T-helper 22 cell (primary cell): ENCODE data around the gene FBP1.
"Not testable (repeated sequence)": the region's sequence is repeated elsewhere in the genome, so short reads cannot be mapped to it uniquely, and the experiment has no call there.

Experiments used
- DNase-seq: peaks from one replicate; pipeline ENCODE4 v3.0.0-alpha.2; 2020; ENCODE audit warnings: low read depth

Gene FBP1

GRCh38 chr9:94613003-94613402 lies 26.3 kb downstream of the FBP1 start:
- DNase-seq: no peak

DNA sequence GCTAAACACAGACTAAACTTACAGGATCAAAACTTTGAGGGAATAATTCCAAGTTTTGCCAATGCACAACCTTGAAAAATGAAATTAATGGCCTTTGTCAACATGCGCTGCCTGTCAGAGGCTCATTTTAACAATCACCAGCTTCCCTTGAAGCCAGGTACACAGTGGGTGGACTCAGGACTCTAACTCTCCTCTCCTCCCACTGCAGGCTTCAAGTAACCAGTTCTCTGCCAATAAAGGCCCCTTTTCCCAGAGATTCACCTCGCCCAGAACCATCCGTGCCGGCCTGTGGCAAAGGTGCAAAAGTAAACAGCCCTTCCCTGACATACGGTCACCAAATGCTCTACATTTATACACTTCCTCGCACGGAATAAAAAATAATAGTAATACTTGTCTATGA lies 27.2 kb downstream of the FBP1 start:
- DNase-seq: no peak

- no peak for DNase-seq
Measured at GRCh38 chr9:94611638-94612068, 27.7 kb downstream of the FBP1 start.

- DNase-seq: no peak
Measured at GRCh38 chr9:94610181-94610606, 29.1 kb downstream of the FBP1 start.

- DNase-seq: no peak
Measured at GRCh38 chr9:94607423-94607691, 32.0 kb downstream of the FBP1 start.

DNA sequence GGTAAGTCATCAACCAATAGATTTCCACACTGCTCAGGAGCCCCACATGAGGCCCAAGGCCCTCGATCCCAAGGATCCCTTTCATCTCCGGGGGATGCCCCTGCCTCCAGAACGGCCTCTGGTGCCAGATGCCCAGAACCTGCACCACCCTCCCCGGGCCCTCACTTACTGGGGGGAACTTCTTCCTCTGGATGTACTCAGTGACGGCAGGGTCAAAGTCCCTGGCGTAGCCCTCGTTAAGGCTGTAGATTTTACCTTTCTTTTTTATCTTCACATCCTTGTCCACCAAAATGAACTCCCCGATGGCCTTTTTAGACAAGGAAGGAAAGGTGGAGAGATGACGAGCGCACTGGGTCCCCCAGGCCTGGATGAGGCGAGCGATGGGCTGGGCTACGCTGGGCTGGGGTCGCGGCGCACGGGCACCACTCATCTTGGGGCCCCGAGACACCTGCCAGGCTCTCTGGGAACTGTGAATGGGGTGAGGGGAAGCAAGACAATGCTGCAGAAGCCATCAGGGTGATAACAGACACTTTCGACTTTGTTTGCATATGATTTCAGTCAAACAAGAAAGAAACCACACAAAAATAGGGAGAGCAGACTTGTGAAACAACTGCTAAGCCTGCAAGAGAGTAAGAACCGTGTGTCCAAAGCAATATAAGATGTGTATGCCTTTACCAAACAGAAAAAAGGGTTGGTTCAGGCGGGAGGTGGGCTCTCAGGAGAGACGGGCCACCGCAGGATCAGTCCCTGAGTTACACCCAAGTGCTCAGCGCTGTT lies 32.5 kb downstream of the FBP1 start:
- no peak for DNase-seq

GRCh38 chr9:94603259-94604160 lies 35.8 kb downstream of the FBP1 start:
- DNase-seq: peak; percentile 4

DNA sequence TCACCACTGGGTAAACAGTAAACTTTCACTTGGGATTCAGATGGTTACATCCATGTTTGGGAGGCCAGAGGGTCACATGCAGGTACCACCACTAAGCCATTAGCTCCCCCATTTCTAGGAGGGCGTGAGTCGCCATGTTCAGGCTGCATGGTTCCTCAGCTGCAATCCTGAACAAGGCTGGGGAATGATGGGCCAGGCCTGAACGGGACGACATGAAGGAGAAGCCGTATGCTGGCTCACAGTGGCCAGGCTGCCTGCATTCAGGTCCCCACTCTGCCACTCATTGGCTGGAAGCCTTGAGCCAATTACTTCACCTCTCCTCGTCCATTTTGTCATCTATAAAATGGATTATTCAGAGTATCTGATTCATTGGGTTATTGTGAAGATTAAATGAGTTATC lies 36.7 kb downstream of the FBP1 start:
- DNase-seq: no peak

DNA sequence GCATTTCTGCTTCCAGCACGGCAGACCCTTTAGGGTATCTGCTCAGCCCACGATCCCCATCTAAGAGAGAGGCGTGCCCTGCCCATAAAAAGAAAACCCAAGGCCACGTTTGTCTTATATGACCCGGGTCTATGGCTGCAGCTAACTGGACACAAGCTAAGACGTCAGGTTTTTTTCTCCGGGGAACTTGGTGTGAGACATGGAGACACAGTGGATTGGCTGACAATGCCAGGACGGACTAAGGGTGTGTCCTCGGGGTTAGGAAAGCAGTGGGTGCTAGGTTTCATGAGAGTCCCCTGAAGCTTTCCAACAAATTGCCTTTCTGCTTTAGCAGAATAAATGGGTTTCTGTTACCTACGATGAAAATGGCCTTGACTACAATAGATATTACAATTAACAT lies 38.6 kb downstream of the FBP1 start:
- no peak for DNase-seq

DNA sequence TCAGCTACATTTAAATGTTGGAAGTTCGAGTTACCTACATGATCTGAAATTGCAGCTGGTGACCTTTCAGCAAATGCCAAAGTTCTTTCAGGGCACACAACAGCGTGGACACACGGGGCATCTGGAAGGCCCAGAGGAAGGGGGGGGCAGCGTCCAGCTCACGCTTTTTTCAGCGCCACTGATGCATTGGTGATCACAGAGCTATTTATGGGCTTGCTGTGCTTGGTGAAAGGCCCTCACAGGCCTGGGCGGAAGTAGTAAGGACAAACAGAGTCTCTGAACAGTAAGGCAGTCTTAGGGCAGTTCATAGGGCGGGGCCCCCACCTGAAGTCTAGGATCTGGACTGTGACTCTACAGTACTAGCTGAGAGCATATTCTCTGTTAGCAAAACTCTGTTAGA lies 39.1 kb downstream of the FBP1 start:
- DNase-seq: no peak

DNA sequence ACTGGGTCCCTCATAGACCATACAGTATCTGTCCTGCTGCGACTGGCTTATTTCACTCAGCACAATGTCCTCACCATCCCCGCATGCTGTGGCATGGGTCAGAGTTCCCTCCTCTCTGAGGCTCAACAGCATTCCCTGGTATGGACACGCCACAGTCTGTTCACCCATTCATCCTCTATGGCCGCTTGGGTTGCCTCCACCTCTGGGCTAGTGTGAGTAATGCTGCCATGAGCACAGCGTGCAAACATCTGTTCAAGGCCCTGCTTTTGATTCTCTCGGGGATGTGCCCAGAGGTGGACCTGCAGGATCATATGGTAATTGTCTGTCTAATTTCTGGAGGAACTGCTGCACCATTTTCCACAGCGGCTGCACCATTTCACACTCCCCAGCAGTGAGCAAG lies 40.2 kb downstream of the FBP1 start:
- DNase-seq: no peak

- no peak for DNase-seq
Measured at GRCh38 chr9:94593459-94594345, 45.6 kb downstream of the FBP1 start, which contains the start of gene FBP2. Gene FBP2 (minus strand): TSS chr9:94593824. CDS start chr9:94593726, 98 bp downstream.

DNA sequence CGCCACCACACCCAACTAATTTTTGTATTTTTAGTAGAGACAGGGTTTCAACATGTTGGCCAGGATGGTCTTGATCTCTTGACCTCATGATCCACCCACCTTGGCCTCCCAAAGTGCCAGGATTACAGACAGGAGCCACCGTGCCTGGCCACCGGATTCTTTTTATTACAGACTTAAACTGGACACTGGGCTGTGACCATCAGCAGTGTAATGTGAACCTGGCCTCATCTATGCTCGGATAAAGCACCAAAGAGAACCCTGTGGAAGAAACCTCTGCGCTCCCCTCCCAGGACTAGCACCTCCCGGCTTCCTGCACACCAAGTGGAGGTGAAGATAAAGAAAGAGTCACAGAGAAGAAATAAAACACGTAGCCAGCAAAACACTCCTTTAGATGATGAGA lies 46.6 kb downstream of the FBP1 start:
- not testable (repeated sequence) for DNase-seq

DNA sequence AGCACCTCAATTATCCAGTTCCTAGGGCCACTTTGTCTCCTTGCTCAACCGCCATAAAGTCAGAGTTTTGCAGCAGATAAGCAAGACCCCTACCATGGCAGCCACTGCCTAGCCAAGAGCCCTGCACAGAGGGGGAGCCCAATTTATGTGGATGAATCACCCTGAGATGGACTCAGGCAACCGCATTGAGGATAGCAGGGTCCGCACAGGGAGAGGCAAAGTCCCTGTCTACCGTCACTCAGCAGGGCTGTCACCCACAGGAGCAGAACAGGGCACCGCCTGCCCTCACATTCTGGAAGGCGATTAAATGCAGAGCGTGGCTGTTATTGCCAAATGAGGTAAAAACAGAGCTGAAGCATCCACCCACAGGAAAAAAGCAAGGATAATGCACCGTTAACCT lies 47.4 kb downstream of the FBP1 start:
- DNase-seq: no peak

DNA sequence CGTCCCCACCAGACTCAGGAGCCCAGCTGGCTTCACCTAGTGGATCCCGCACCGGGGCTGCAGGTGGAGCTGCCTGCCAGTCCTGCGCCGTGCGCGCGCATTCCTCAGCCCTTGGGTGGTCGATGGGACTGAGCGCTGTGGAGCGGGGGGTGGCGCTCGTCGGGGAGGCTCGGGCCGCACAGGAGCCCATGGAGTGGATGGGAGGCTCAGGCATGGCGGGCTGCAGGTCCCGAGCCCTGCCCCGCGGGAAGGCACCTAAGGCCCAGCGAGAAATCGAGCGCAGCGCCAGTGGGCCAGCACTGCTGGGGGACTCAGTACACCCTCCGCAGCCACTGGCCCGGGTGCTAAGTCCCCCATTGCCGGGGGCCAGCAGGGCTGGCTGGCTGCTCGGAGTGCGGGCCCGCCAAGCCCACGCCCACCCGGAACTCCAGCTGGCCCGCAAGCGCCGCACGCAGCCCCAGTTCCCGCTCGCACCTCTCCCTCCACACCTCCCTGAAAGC lies 48.2 kb downstream of the FBP1 start:
- not testable (repeated sequence) for DNase-seq

- DNase-seq: no peak
Measured at GRCh38 chr9:94588681-94589080, 50.6 kb downstream of the FBP1 start.

DNA sequence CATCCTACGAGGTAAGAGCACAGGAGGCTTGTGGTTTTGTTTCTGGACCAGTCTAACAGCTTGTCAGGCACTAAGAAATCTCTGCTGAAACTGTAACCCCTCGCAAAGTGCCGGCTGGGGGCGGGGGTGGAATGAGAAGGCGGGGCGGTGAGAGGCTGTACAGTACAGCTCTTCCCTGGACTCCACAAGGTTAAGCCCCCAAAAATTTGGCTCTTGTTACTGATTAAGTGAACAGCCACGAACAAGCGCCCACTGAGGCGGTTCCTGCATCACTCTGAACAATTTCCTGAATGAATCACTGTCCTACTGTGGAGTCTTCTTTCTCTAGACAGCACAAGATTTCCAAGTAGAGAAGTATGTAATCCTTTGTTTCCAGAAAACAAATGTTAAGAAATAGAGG lies 52.5 kb downstream of the FBP1 start:
- no peak for DNase-seq

GRCh38 chr9:94586316-94586715 lies 53.0 kb downstream of the FBP1 start:
- no peak for DNase-seq

DNA sequence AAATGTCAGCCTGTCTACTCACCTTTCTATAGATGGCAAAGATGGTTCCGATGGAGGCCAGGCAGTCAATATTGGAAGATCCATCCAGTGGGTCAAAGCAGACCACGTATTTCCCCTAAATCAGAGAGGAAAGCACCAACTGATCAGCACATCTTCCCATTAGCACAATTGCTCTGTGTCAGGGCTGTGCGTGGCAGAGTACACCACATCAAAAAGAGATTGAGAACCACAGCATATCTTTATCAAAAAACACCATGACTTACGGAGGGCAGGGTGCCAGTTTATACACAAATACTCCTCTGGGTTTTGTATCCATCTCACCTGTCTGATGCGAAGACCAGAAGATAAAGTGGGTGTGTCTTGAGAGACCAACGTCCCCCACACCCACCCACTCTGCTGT lies 54.8 kb downstream of the FBP1 start:
- DNase-seq: no peak

- DNase-seq: no peak
Measured at GRCh38 chr9:94581728-94582127, 57.6 kb downstream of the FBP1 start.

- no peak for DNase-seq
Measured at GRCh38 chr9:94577571-94577970, 61.7 kb downstream of the FBP1 start.

DNA sequence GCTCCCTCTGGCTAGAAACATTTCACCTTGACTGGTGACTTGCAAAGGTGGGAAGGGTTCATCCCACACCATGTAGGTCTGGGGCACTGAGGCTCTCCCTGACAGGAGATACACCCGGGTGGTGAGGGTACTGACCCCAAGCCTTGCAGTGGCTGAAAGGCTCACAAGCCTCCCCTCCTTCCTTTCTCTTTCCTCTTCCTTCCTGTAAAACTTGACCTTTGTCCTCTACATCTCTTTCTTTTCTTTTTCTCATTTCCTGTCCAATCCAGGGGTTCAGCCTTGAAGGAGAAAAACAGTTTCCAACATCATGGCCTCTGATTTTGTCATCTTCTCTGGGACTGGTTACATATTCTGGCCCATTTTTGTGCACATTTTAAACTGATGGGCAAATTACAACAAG lies 62.3 kb downstream of the FBP1 start:
- DNase-seq: no peak
